ENCODE data around the gene RASEF. TPM values are rescaled to one million over a fixed set of nuclear protein-coding genes. Genes with fewer than 3 reads are reported as not detected.

The RASEF gene
- polyA plus RNA-seq, 3 donors: 6.1 to 7.5 (median 7.3) TPM

- peak in 9 of 11 donors; percentile 28 to 48 (median 38) for DNase-seq (ENCODE audit: extremely low read depth in 1 of 11, low read depth in 9 of 11, low spot score in 4 of 11)
Observed at GRCh38 chr9:83061990-83062650, 822 bp downstream of the RASEF start.

- peak in 1 of 11 donors; percentile 5 for DNase-seq (ENCODE audit: extremely low read depth in 1 of 11, low read depth in 9 of 11, low spot score in 4 of 11)
Observed at GRCh38 chr9:83061036-83061435, 1.9 kb downstream of the RASEF start.

GRCh38 chr9:83060556-83060955, 2.4 kb downstream of the RASEF start:
- no peak for DNase-seq (ENCODE audit: extremely low read depth in 1 of 11, low read depth in 9 of 11, low spot score in 4 of 11)

GRCh38 chr9:83059417-83059816, 3.5 kb downstream of the RASEF start:
- DNase-seq (ENCODE audit: extremely low read depth in 1 of 11, low read depth in 9 of 11, low spot score in 4 of 11): no peak

- no peak for DNase-seq (ENCODE audit: extremely low read depth in 1 of 11, low read depth in 9 of 11, low spot score in 4 of 11)
Observed at GRCh38 chr9:83056911-83057310, 6.0 kb downstream of the RASEF start.

GRCh38 chr9:83056174-83056573, 6.8 kb downstream of the RASEF start:
- no peak for DNase-seq (ENCODE audit: extremely low read depth in 1 of 11, low read depth in 9 of 11, low spot score in 4 of 11)

GRCh38 chr9:83047839-83048775, 14.8 kb downstream of the RASEF start:
- DNase-seq (ENCODE audit: extremely low read depth in 1 of 11, low read depth in 9 of 11, low spot score in 4 of 11): no peak

GRCh38 chr9:83043597-83043996, 19.3 kb downstream of the RASEF start:
- DNase-seq (ENCODE audit: extremely low read depth in 1 of 11, low read depth in 9 of 11, low spot score in 4 of 11): no peak

GRCh38 chr9:83041771-83042170, 21.2 kb downstream of the RASEF start:
- DNase-seq (ENCODE audit: extremely low read depth in 1 of 11, low read depth in 9 of 11, low spot score in 4 of 11): no peak

- DNase-seq (ENCODE audit: extremely low read depth in 1 of 11, low read depth in 9 of 11, low spot score in 4 of 11): no peak
Observed at GRCh38 chr9:83039303-83039702, 23.6 kb downstream of the RASEF start.

- DNase-seq (ENCODE audit: extremely low read depth in 1 of 11, low read depth in 9 of 11, low spot score in 4 of 11): no peak
Observed at GRCh38 chr9:83036043-83036442, 26.9 kb downstream of the RASEF start.

- DNase-seq (ENCODE audit: extremely low read depth in 1 of 11, low read depth in 9 of 11, low spot score in 4 of 11): no peak
Observed at GRCh38 chr9:83035143-83035542, 27.8 kb downstream of the RASEF start.

- no peak for DNase-seq (ENCODE audit: extremely low read depth in 1 of 11, low read depth in 9 of 11, low spot score in 4 of 11)
Observed at GRCh38 chr9:83034587-83034986, 28.4 kb downstream of the RASEF start.

GRCh38 chr9:83034026-83034425, 28.9 kb downstream of the RASEF start:
- DNase-seq (ENCODE audit: extremely low read depth in 1 of 11, low read depth in 9 of 11, low spot score in 4 of 11): no peak

- no peak for DNase-seq (ENCODE audit: extremely low read depth in 1 of 11, low read depth in 9 of 11, low spot score in 4 of 11)
Observed at GRCh38 chr9:83032065-83032625, 30.8 kb downstream of the RASEF start.

GRCh38 chr9:83030391-83031107, 32.4 kb downstream of the RASEF start:
- DNase-seq (ENCODE audit: extremely low read depth in 1 of 11, low read depth in 9 of 11, low spot score in 4 of 11): no peak

- no peak for DNase-seq (ENCODE audit: extremely low read depth in 1 of 11, low read depth in 9 of 11, low spot score in 4 of 11)
Observed at GRCh38 chr9:83029531-83030137, 33.3 kb downstream of the RASEF start.

GRCh38 chr9:83027153-83027891, 35.6 kb downstream of the RASEF start:
- DNase-seq (ENCODE audit: extremely low read depth in 1 of 11, low read depth in 9 of 11, low spot score in 4 of 11): no peak
